ENCODE measurements around the gene RPS27.

RPS27 gene

GRCh38 chr1:153984123-153984894 lies 6.3 kb upstream of the RPS27 start:
- peaks cover 9% of the 10 kb centered on the region for H3K79me1 ChIP-seq (ENCODE audit: low read length)
- H3K14ac ChIP-seq (ENCODE audit: low read length), result no peak overlapping the region
- no CpG with 5 or more reads among the region's 6 CpGs for WGBS (ENCODE audit: extremely low coverage, insufficient coverage, insufficient read length)
- H3K4me1 ChIP-seq (ENCODE audit: control insufficient read depth in 1 of 2, insufficient read depth in 2 of 2, low read length in 2 of 2), result peaks cover 3 to 4% of the 10 kb centered on the region in 2 experiments
- no peak overlapping the region for H4K8ac ChIP-seq (ENCODE audit: low read depth, low read length)
- no peak overlapping the region for H3K18ac ChIP-seq (ENCODE audit: low read length)
- H3K36me3 ChIP-seq (ENCODE audit: control insufficient read depth in 1 of 2, insufficient read depth in 2 of 2, low read length in 2 of 2), result peaks cover 3 to 16% of the 10 kb centered on the region in 2 experiments
- no peak overlapping the region for H2AFZ ChIP-seq (ENCODE audit: insufficient read depth, low read length, poor library complexity)
- DNase-seq, result no peak
- no peak overlapping the region for H2AK5ac ChIP-seq (ENCODE audit: low read length)
- no peak overlapping the region for H4K12ac ChIP-seq (ENCODE audit: low read depth, low read length)
- H3K4me3 ChIP-seq (ENCODE audit: low read depth, low read length), result no peak overlapping the region
- H3K27me3 ChIP-seq (ENCODE audit: insufficient read depth, low read length), result no peaks in the 10 kb centered on the region
- H3K4ac ChIP-seq (ENCODE audit: low read depth, low read length), result no peak overlapping the region
- H2BK5ac ChIP-seq (ENCODE audit: low read depth, low read length, poor library complexity), result no peak overlapping the region
- H3K9ac ChIP-seq (ENCODE audit: low read length), result no peak overlapping the region
- H2BK12ac ChIP-seq (ENCODE audit: low read length), result no peak overlapping the region
- no peak overlapping the region for H3K23ac ChIP-seq (ENCODE audit: low read length)
- no peaks in the 10 kb centered on the region for H3K9me3 ChIP-seq (ENCODE audit: insufficient read depth, low read depth, low read length)
- H2BK120ac ChIP-seq (ENCODE audit: insufficient read depth, low read length, poor library complexity), result no peak overlapping the region
- H3K4me2 ChIP-seq (ENCODE audit: low read length), result no peak overlapping the region
- H3K27ac ChIP-seq (ENCODE audit: low read depth, low read length), result no peak overlapping the region
- H4K91ac ChIP-seq (ENCODE audit: low read depth, low read length), result no peak overlapping the region
- peaks cover 7% of the 10 kb centered on the region for H3K79me2 ChIP-seq (ENCODE audit: control insufficient read depth, insufficient read depth, low read length, poor library complexity)

GRCh38 chr1:153985341-153985912 lies 5.1 kb upstream of the RPS27 start:
- H3K4me1 ChIP-seq (ENCODE audit: control insufficient read depth in 1 of 2, insufficient read depth in 2 of 2, low read length in 2 of 2), result peaks cover 3 to 4% of the 10 kb centered on the region in 2 experiments
- peaks cover 9% of the 10 kb centered on the region for H3K79me1 ChIP-seq (ENCODE audit: low read length)
- H3K36me3 ChIP-seq (ENCODE audit: control insufficient read depth in 1 of 2, insufficient read depth in 2 of 2, low read length in 2 of 2), result peaks cover 3 to 15% of the 10 kb centered on the region in 2 experiments
- H4K91ac ChIP-seq (ENCODE audit: low read depth, low read length), result peak overlapping the region; percentile 90
- peak overlapping the region; percentile 83 for H3K9ac ChIP-seq (ENCODE audit: low read length)
- H2AK5ac ChIP-seq (ENCODE audit: low read length), result peak overlapping the region; percentile 98
- H3K4me2 ChIP-seq (ENCODE audit: low read length), result peak overlapping the region; percentile 98
- H3K27me3 ChIP-seq (ENCODE audit: insufficient read depth, low read length), result no peaks in the 10 kb centered on the region
- no peaks in the 10 kb centered on the region for H3K9me3 ChIP-seq (ENCODE audit: insufficient read depth, low read depth, low read length)
- peak overlapping the region; percentile 57 for H3K4ac ChIP-seq (ENCODE audit: low read depth, low read length)
- H3K23ac ChIP-seq (ENCODE audit: low read length), result no peak overlapping the region
- H2BK5ac ChIP-seq (ENCODE audit: low read depth, low read length, poor library complexity), result peak overlapping the region; percentile 78
- H3K18ac ChIP-seq (ENCODE audit: low read length), result peak overlapping the region; percentile 80
- peak overlapping the region; percentile 68 for H4K8ac ChIP-seq (ENCODE audit: low read depth, low read length)
- no peak overlapping the region for H3K27ac ChIP-seq (ENCODE audit: low read depth, low read length)
- peak in 1 of 2 donors; percentile 36 for DNase-seq
- H2BK120ac ChIP-seq (ENCODE audit: insufficient read depth, low read length, poor library complexity), result peak overlapping the region; percentile 73
- peaks cover 7% of the 10 kb centered on the region for H3K79me2 ChIP-seq (ENCODE audit: control insufficient read depth, insufficient read depth, low read length, poor library complexity)
- WGBS (ENCODE audit: extremely low coverage, insufficient coverage, insufficient read length), result no CpG with 5 or more reads among the region's 7 CpGs
- H3K14ac ChIP-seq (ENCODE audit: low read length), result peak overlapping the region; percentile 85
- peak overlapping the region; percentile 42 for H2AFZ ChIP-seq (ENCODE audit: insufficient read depth, low read length, poor library complexity)
- H2BK12ac ChIP-seq (ENCODE audit: low read length), result peak overlapping the region; percentile 27
- H3K4me3 ChIP-seq (ENCODE audit: low read depth, low read length), result peak overlapping the region; percentile 70
- peak overlapping the region; percentile 90 for H4K12ac ChIP-seq (ENCODE audit: low read depth, low read length)

GRCh38 chr1:153985941-153986761 lies 4.4 kb upstream of the RPS27 start, which contains the start of gene RAB13:
TSS of gene RAB13 (minus strand) at chr1:153986339. CDS start at chr1:153986236, 103 bp downstream.
- H4K12ac ChIP-seq (ENCODE audit: low read depth, low read length), result peak within 1 kb of the TSS; percentile 90

GRCh38 chr1:153987621-153988020 lies 2.9 kb upstream of the RPS27 start:
- no peaks in the 10 kb centered on the region for H3K9me3 ChIP-seq (ENCODE audit: insufficient read depth, low read depth, low read length)
- no peak overlapping the region for H2BK12ac ChIP-seq (ENCODE audit: low read length)
- peaks cover 12% of the 10 kb centered on the region for H3K79me2 ChIP-seq (ENCODE audit: control insufficient read depth, insufficient read depth, low read length, poor library complexity)
- H4K8ac ChIP-seq (ENCODE audit: low read depth, low read length), result no peak overlapping the region
- peaks cover 3 to 4% of the 10 kb centered on the region in 2 experiments for H3K4me1 ChIP-seq (ENCODE audit: control insufficient read depth in 1 of 2, insufficient read depth in 2 of 2, low read length in 2 of 2)
- no peak overlapping the region for H3K4me2 ChIP-seq (ENCODE audit: low read length)
- H3K4me3 ChIP-seq (ENCODE audit: low read depth, low read length), result no peak overlapping the region
- no peak overlapping the region for H3K18ac ChIP-seq (ENCODE audit: low read length)
- peak in 1 of 2 donors; percentile 10 for DNase-seq
- H3K79me1 ChIP-seq (ENCODE audit: low read length), result peaks cover 12% of the 10 kb centered on the region
- H2AFZ ChIP-seq (ENCODE audit: insufficient read depth, low read length, poor library complexity), result no peak overlapping the region
- no peak overlapping the region for H2BK120ac ChIP-seq (ENCODE audit: insufficient read depth, low read length, poor library complexity)
- no CpG with 5 or more reads among the region's 8 CpGs for WGBS (ENCODE audit: extremely low coverage, insufficient coverage, insufficient read length)
- no peak overlapping the region for H2AK5ac ChIP-seq (ENCODE audit: low read length)
- no peaks in the 10 kb centered on the region for H3K27me3 ChIP-seq (ENCODE audit: insufficient read depth, low read length)
- no peak overlapping the region for H3K23ac ChIP-seq (ENCODE audit: low read length)
- no peak overlapping the region for H4K12ac ChIP-seq (ENCODE audit: low read depth, low read length)
- H3K9ac ChIP-seq (ENCODE audit: low read length), result no peak overlapping the region
- peaks cover 3 to 12% of the 10 kb centered on the region in 2 experiments for H3K36me3 ChIP-seq (ENCODE audit: control insufficient read depth in 1 of 2, insufficient read depth in 2 of 2, low read length in 2 of 2)
- H3K27ac ChIP-seq (ENCODE audit: low read depth, low read length), result no peak overlapping the region
- no peak overlapping the region for H3K14ac ChIP-seq (ENCODE audit: low read length)
- H4K91ac ChIP-seq (ENCODE audit: low read depth, low read length), result no peak overlapping the region
- H2BK5ac ChIP-seq (ENCODE audit: low read depth, low read length, poor library complexity), result no peak overlapping the region
- no peak overlapping the region for H3K4ac ChIP-seq (ENCODE audit: low read depth, low read length)

More at GRCh38 chr1:153985941-153986761, 4.4 kb upstream of the RPS27 start, which contains the start of gene RAB13:
- H3K4me2 ChIP-seq (ENCODE audit: low read length), result peak within 1 kb of the TSS; percentile 98
- H3K27me3 ChIP-seq (ENCODE audit: insufficient read depth, low read length), result no peaks in the 10 kb centered on the region
- peak within 1 kb of the TSS; percentile 78 for H2BK5ac ChIP-seq (ENCODE audit: low read depth, low read length, poor library complexity)
- peak within 1 kb of the TSS; percentile 57 for H3K4ac ChIP-seq (ENCODE audit: low read depth, low read length)
- peaks cover 3 to 4% of the 10 kb centered on the region in 2 experiments for H3K4me1 ChIP-seq (ENCODE audit: control insufficient read depth in 1 of 2, insufficient read depth in 2 of 2, low read length in 2 of 2)
- peaks cover 12% of the 10 kb centered on the region for H3K79me2 ChIP-seq (ENCODE audit: control insufficient read depth, insufficient read depth, low read length, poor library complexity)
- no CpG with 5 or more reads among the region's 32 CpGs for WGBS (ENCODE audit: extremely low coverage, insufficient coverage, insufficient read length)
- H3K9ac ChIP-seq (ENCODE audit: low read length), result peak within 1 kb of the TSS; percentile 83
- DNase-seq, result peak; percentile 73 to 82
- peak within 1 kb of the TSS; percentile 70 for H3K4me3 ChIP-seq (ENCODE audit: low read depth, low read length)
- H2BK12ac ChIP-seq (ENCODE audit: low read length), result peak within 1 kb of the TSS; percentile 27
- peak within 1 kb of the TSS; percentile 73 for H2BK120ac ChIP-seq (ENCODE audit: insufficient read depth, low read length, poor library complexity)
- H3K79me1 ChIP-seq (ENCODE audit: low read length), result peaks cover 12% of the 10 kb centered on the region
- H2AK5ac ChIP-seq (ENCODE audit: low read length), result peak within 1 kb of the TSS; percentile 98
- H3K36me3 ChIP-seq (ENCODE audit: control insufficient read depth in 1 of 2, insufficient read depth in 2 of 2, low read length in 2 of 2), result peaks cover 3 to 15% of the 10 kb centered on the region in 2 experiments
- peak within 1 kb of the TSS; percentile 32 for H3K27ac ChIP-seq (ENCODE audit: low read depth, low read length)
- peak within 1 kb of the TSS; percentile 83 for H4K8ac ChIP-seq (ENCODE audit: low read depth, low read length)
- peak within 1 kb of the TSS; percentile 42 for H2AFZ ChIP-seq (ENCODE audit: insufficient read depth, low read length, poor library complexity)
- H4K91ac ChIP-seq (ENCODE audit: low read depth, low read length), result peak within 1 kb of the TSS; percentile 90
- peak within 1 kb of the TSS; percentile 85 for H3K14ac ChIP-seq (ENCODE audit: low read length)
- H3K18ac ChIP-seq (ENCODE audit: low read length), result peak within 1 kb of the TSS; percentile 80
- H3K23ac ChIP-seq (ENCODE audit: low read length), result no peak within 1 kb of the TSS
- no peaks in the 10 kb centered on the region for H3K9me3 ChIP-seq (ENCODE audit: insufficient read depth, low read depth, low read length)
